Heart right ventricle (tissue), 16 donors: ENCODE results near the gene PRDM15. TPM values are rescaled to one million over a fixed set of nuclear protein-coding genes. Genes with fewer than 3 reads are reported as not detected.

Experiments
- ATAC-seq, 8 donors: fragments of 200-7000 bp; cut with Tn5 transposase; one replicate each; pipeline ENCODE4 v1.9.1; 2020; ENCODE audit warnings: mild to moderate bottlenecking in 8 of 8, moderate library complexity in 8 of 8, moderate number of reproducible peaks in 1 of 8
- DNase-seq, 2 donors: peaks; one replicate each; pipeline ENCODE4 v3.0.0-alpha.2; 2020
- H3K27ac ChIP-seq, 10 donors: fragments of 200-600 bp; sonication (generic) in 2 of 10; one replicate each; pipeline versions ENCODE4 v1.5.0 to v1.8.0; 2020 to 2022; ENCODE audit warnings: mild to moderate bottlenecking in 3 of 10
- H3K27me3 ChIP-seq, 7 donors: fragments of 200-600 bp; one replicate each; pipeline ENCODE4 v1.8.0; 2021 to 2022; ENCODE audit warnings: mild to moderate bottlenecking in 2 of 7
- H3K36me3 ChIP-seq, 9 donors: fragments of 200-600 bp; sonication (generic) in 1 of 9; one replicate each; pipeline versions ENCODE4 v1.5.0 to v1.8.0; 2020 to 2022; ENCODE audit warnings: mild to moderate bottlenecking in 2 of 9
- H3K4me1 ChIP-seq, 9 donors: fragments of 200-600 bp; sonication (generic) in 1 of 9; one replicate each; pipeline versions ENCODE4 v1.5.0 to v1.8.0; 2020 to 2022; ENCODE audit warnings: mild to moderate bottlenecking in 4 of 9
- H3K4me3 ChIP-seq, 10 donors: fragments of 200-600 bp; sonication (generic) in 2 of 10; one replicate each; pipeline versions ENCODE4 v1.5.0 to v1.8.0; 2020 to 2022; ENCODE audit warnings: mild to moderate bottlenecking in 7 of 10, moderate library complexity in 2 of 10
- H3K9me3 ChIP-seq, 11 donors: fragments of 200-600 bp in 10 of 11; sonication (generic) in 2 of 11; one replicate each; pipeline versions ENCODE4 v1.5.0 to v1.8.0; 2013 to 2022; ENCODE audit warnings: mild to moderate bottlenecking in 2 of 11, control low read depth in 1 of 11, moderate library complexity in 1 of 11
- WGBS, 2 donors: extraction: QIAGEN DNeasy Blood & Tissue Kit; methylation state at CpG; one replicate each; pipeline ENCODE4 v1.1.7; 2013; ENCODE audit warnings: inconsistent platforms in 1 of 2; 5-methylcytosine and 5-hydroxymethylcytosine counted together
- intact Hi-C, 10 donors: fragments of 100-400 bp; cut with DNase I; formaldehyde crosslinking; loops; one replicate each; pipeline versions ENCODE4 v1.11.1 to v1.14.2; 2022
- polyA plus RNA-seq, 2 donors: library from polyadenylated mRNA; stranded (reverse); fragments of 200-250 nt; gene quantifications; one replicate each; pipeline ENCODE4 v1.2.3, GENCODE V29; 2013
- total RNA-seq, 10 donors: library from RNA; stranded (reverse); fragmentation: NEBNext Ultra II Directional in 3 of 10; extraction: Animal tissue kit (Norgen Biotek cat#: 25700) in 3 of 10; gene quantifications; one replicate each; pipeline versions ENCODE4 v1.2.1 to v1.2.4, GENCODE V29; 2021 to 2023
- TF ChIP-seq, protein P1 (sequence below), 9 donors: fragments of 200-600 bp; sonication (generic) in 2 of 9; IDR thresholded peaks; one replicate each; pipeline versions ENCODE4 v1.5.0 to v1.8.0; 2021 to 2022; ENCODE audit warnings: antibody characterized with exemption in 9 of 9, mild to moderate bottlenecking in 5 of 9, moderate library complexity in 1 of 9
- donor health status: Arrhythmogenic right ventricular cardiomyopathy.
- donor health status: ischemic (EF 13 %, LVEDD 7.1; RV severe dilation, severe dysfunction).
- donor health status: healthy with polysubstance abuse.
- donor health status: DM: no; HTN: yes; CAD: no.
- donor health status: DM: no; HTN: no; CAD: no.
- donor health status: ischemic (EF 25% LVEDD 6.9; RV normal size, moderate dysfunction).
- donor health status: ischemic (EF 25% LVEDD 5.7; RV mildly dilated, moderate dysfunction).
- donor health status: healthy.
- donor health status: DM: yes; HTN: yes; CAD: no.
- donor health status: Ischemic cardiomyopathy.
- donor health status: ischemic (EF 35%, LVEDD 5.7; RV mildly dilated, moderate dysfunction).
- donor health status: nonischemic (EF 11% LVEDD 7.7; RV severe dilation, severe dysfunction).
- donor health status: DM: yes; HTN: yes; CAD: no.
- donor health status: PGD.
- donor health status: ischemic (EF 29% LVEDD 5.4; RV normal size, mild dysfunction).
- donor health status: nonischemic (EF 23%, LVEDD 6.1; RV moderate dilation, normal function).

The PRDM15 gene
- total and polyA plus RNA-seq, 12 donors, result 1.0 to 5.8 (median 3.2) TPM

DNA sequence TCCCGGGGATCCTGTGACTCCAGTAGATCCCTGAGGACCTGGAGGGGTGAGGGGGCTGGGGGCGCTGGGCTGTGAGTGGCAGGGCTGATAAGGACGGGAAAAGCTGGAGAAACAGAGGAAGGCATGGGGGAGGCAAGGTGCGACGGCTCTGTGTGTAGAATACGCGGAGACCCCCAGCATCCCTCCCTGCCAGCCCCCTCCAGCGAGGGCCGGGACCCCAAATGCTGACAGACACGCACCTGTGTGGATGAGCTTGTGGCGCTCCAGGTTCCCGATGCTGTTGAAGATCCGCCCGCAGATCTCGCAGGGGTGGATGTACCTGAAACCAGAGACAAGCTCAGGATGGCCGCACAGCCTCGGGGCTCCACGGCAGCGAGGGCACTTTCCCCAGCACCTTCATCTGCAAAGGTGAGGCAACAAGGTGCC, 59.3 kb downstream of the PRDM15 start:
- ATAC-seq (no peak), DNase-seq (no peak)
- Histone ChIP-seq H3K27ac (no peak overlapping the region), H3K9me3 (no peaks in the 10 kb centered on the region), H3K4me1 (peaks cover 0 to 9% (median 4%) of the 10 kb centered on the region in 9 donors), H3K27me3 (no peaks in the 10 kb centered on the region), H3K4me3 (no peak overlapping the region), H3K36me3 (peaks cover 0 to 48% (median 7%) of the 10 kb centered on the region in 9 donors)
- TF ChIP-seq, protein P1, sequence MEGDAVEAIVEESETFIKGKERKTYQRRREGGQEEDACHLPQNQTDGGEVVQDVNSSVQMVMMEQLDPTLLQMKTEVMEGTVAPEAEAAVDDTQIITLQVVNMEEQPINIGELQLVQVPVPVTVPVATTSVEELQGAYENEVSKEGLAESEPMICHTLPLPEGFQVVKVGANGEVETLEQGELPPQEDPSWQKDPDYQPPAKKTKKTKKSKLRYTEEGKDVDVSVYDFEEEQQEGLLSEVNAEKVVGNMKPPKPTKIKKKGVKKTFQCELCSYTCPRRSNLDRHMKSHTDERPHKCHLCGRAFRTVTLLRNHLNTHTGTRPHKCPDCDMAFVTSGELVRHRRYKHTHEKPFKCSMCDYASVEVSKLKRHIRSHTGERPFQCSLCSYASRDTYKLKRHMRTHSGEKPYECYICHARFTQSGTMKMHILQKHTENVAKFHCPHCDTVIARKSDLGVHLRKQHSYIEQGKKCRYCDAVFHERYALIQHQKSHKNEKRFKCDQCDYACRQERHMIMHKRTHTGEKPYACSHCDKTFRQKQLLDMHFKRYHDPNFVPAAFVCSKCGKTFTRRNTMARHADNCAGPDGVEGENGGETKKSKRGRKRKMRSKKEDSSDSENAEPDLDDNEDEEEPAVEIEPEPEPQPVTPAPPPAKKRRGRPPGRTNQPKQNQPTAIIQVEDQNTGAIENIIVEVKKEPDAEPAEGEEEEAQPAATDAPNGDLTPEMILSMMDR (IDR thresholded peaks at IDR 0.05), result no peak
- WGBS, 2 donors, result 94 to 97% methylated on average over 19 of the region's 19 CpGs
- intact Hi-C loops, result loop anchor here in 4 of 10 donors (5.0 kb wide), 2 partner anchors 208 to 297 kb away; no protein-coding TSS in a partner anchor

DNA sequence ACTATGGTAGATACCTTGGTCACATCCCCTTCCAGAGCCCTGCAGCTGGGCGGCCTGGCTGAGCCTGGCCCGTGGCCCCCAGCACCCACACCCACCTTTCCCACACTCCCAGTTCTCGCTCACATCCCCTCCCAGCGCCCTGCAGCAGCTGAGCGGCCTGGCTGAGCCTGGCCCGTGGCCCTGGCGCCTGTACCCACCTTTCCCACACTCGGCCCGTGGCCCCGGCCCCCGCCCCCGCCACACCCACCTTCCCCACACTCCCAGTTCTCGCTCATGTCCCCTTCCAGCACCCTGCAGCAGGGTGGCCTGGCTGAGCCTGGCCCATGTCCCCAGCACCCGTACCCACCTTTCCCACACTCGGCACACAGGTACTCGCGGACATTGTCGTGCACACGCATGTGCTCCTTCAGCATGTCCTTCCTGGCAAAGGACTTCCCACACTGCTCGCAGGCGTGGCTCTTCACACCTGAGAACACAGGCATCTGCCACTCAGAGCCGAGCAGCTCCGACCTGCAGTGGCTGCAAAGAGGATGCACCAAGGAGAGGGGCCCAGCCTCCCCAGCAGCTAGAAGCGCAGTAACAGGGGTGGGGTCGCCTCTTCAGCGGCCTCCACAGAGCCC, 59.8 kb downstream of the PRDM15 start:
- DNase-seq, result no peak

DNA sequence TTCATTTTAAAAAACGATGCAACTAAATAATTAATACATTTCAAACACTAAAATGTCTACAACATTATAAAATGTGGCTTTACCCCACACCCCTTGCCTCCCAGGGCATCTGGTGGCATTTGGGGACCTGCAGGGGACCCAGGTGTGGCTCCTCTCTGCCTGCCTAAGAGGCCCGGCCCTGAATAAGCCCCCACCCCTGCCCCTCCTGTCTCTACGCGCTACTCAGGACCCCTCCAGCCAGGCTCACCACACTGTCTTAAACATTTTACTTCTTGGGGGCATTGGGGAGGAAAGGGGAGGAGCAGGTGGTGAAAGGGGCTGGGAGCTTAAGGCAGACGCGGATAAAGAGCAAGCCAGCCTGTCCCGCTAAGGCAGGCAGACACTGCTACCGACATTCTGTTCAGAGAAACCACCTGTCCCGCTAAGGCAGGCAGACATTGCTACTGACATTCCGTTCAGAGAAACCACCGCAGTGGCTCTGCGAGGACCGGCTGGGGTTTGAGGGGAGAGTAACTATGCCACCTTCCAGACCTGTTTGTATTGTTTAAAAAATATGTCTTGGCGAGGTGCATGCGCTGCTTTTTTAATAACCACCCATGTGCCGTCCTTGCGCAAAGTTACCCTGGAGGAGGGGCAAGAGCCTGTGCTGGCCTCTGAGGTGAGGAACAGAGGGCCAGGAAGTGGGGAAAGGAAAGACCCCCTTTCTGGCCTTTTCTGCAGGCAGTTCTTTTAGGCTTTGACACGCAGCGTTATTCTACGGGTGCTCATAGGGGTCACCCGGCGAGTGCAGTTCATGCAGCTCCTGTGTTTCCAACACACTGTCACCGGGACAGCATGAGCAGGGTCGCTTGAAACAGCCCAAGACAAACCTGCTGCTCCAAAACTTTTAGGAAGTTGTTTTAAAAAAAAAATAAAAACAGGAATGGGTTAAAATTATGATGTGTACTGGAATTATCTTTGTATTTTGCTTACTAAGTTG, 61.0 kb downstream of the PRDM15 start:
- H3K27me3 ChIP-seq, result no peaks in the 10 kb centered on the region
- no peaks in the 10 kb centered on the region for H3K9me3 ChIP-seq
- DNase-seq (no peak), ATAC-seq (no peak)
- intact Hi-C loops, result loop anchor here (2.0 to 5.0 kb wide), 5 partner anchors 206 to 301 kb away; no protein-coding TSS in a partner anchor
- peaks cover 0 to 9% (median 4%) of the 10 kb centered on the region in 9 donors for H3K4me1 ChIP-seq
- H3K27ac ChIP-seq, result no peak overlapping the region
- TF ChIP-seq, protein P1 (IDR thresholded peaks at IDR 0.05), result no peak
- H3K36me3 ChIP-seq, result peaks cover 0 to 42% (median 7%) of the 10 kb centered on the region in 9 donors
- WGBS, 2 donors, result 94% methylated on average over 24 of the region's 24 CpGs
- no peak overlapping the region for H3K4me3 ChIP-seq

More for the DNA sequence above, 59.8 kb downstream of the PRDM15 start:
- ATAC-seq, result no peak
- no peaks in the 10 kb centered on the region for H3K27me3 ChIP-seq
- intact Hi-C loops, result loop anchor here in 4 of 10 donors (5.0 kb wide), 2 partner anchors 207 to 298 kb away; no protein-coding TSS in a partner anchor
- 95 to 96% methylated on average over 26 of the region's 26 CpGs for WGBS, 2 donors
- H3K9me3 ChIP-seq, result no peaks in the 10 kb centered on the region
- peaks cover 0 to 48% (median 7%) of the 10 kb centered on the region in 9 donors for H3K36me3 ChIP-seq
- peaks cover 0 to 9% (median 4%) of the 10 kb centered on the region in 9 donors for H3K4me1 ChIP-seq
- H3K4me3 ChIP-seq, result no peak overlapping the region
- TF ChIP-seq, protein P1 (IDR thresholded peaks at IDR 0.05), result no peak
- H3K27ac ChIP-seq, result no peak overlapping the region

DNA sequence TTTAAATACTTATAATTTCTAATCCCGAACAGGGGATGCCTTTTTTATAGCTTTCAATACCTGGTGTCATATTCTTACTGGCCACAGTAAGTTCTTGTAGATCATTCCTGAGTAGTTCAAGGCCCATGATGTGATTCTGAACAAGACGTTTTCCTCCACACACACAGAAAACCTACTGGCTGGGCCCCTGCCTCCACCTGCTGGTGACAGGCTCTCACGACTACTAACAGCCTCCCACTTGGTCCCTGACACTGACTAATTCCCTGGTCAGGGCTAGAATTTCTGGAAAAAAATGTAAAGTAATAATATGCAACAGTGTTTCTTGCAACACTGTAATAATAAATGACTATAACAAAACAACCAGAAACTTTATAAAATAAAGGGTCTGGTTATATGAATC, 61.9 kb downstream of the PRDM15 start:
- Histone ChIP-seq H3K4me3 (no peak overlapping the region), H3K27me3 (no peaks in the 10 kb centered on the region), H3K4me1 (peaks cover 0 to 9% (median 4%) of the 10 kb centered on the region in 9 donors), H3K9me3 (no peaks in the 10 kb centered on the region), H3K27ac (no peak overlapping the region), H3K36me3 (peaks cover 0 to 50% (median 7%) of the 10 kb centered on the region in 9 donors)
- TF ChIP-seq, protein P1 (IDR thresholded peaks at IDR 0.05), result peak; percentile 14 to 59 (median 42)
- DNase-seq (peak in 1 of 2 donors; percentile 22), ATAC-seq (peak in 7 of 8 donors; percentile 62 to 82 (median 70))
- intact Hi-C loops, result loop anchor here (2.0 to 5.0 kb wide), 5 partner anchors 205 to 302 kb away; no protein-coding TSS in a partner anchor
- WGBS, 2 donors, result 30 to 34% methylated on average over 3 of the region's 3 CpGs
